Adipocyte (in vitro differentiated cells): Measurements from ENCODE around the gene GNG11.

Source experiments
- DNase-seq: peaks from one replicate; pipeline ENCODE4 v3.0.0-alpha.2; 2015; ENCODE audit warnings: low read depth
- H3K27me3 ChIP-seq: replicated peaks from 2 replicates; pipeline ENCODE4 v1.7.0; 2013; ENCODE audit warnings: mild to moderate bottlenecking, low read length, moderate library complexity; ENCODE audit not compliant: control insufficient read depth, insufficient read depth
- H3K36me3 ChIP-seq: 2 replicates; pipeline ENCODE4 v1.7.0; 2013; ENCODE audit warnings: low read length, mild to moderate bottlenecking, moderate library complexity; ENCODE audit not compliant: control insufficient read depth, insufficient read depth, severe bottlenecking
- H3K4me1 ChIP-seq: 2 replicates; pipeline ENCODE4 v1.7.0; 2013; ENCODE audit warnings: mild to moderate bottlenecking, low read length, moderate library complexity; ENCODE audit not compliant: control insufficient read depth, insufficient read depth
- H3K4me3 ChIP-seq: 2 replicates; pipeline ENCODE4 v1.7.0; 2013; ENCODE audit warnings: mild to moderate bottlenecking, low read length, moderate library complexity
- H3K9ac ChIP-seq: 2 replicates; pipeline ENCODE4 v1.7.0; 2013; ENCODE audit warnings: mild to moderate bottlenecking, low read length, moderate library complexity
- H3K9me3 ChIP-seq: 2 replicates; pipeline ENCODE4 v1.7.0; 2013; ENCODE audit warnings: mild to moderate bottlenecking, low read length, moderate library complexity; ENCODE audit not compliant: control insufficient read depth

Gene GNG11

DNA sequence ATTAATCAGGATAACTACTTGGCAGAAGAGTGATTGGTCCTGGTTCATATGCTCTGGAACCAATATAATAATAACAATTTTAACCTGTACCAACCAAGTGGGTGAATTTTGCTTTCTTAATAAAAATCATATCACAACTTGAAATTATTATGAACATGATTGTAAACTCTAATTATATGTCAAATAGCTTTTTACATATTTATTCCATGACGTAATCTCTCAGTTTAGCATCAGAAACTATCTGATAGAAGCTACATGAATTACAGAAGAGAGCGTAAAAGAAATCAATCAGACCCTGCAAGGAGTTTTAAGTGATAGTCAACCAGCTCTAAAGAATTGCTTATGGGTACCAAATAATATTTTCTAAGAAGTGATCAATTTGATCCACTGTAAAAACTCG, 10.1 kb downstream of the GNG11 start:
- DNase-seq: no peak
- H3K9ac ChIP-seq: no peak overlapping the region
- H3K4me1 ChIP-seq: no peaks in the 10 kb centered on the region
- no peaks in the 10 kb centered on the region for H3K27me3 ChIP-seq
- H3K4me3 ChIP-seq: no peak overlapping the region
- no peaks in the 10 kb centered on the region for H3K9me3 ChIP-seq
- H3K36me3 ChIP-seq: peaks cover 5% of the 10 kb centered on the region

DNA sequence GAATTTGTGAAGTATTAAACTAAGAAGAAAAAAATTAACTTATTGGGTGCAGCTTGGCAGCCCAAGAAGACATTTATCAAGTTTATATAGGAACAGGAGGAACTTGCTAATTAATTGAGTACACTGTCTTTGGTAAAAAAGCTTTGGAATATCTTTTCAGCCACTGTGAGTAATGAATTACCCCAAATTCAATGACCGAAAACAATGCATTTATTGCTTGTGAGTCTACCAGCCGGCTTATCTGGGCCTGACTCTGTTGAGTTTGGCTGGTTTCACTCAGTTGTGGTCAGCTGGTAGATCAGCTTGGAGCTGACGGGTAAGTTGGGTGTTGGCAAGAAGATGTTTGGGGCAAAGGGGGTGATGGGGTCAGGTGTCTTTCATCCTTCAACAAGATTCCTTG, 11.6 kb downstream of the GNG11 start:
- H3K27me3 ChIP-seq: no peaks in the 10 kb centered on the region
- no peak for DNase-seq
- H3K36me3 ChIP-seq: no peaks in the 10 kb centered on the region
- no peaks in the 10 kb centered on the region for H3K4me1 ChIP-seq
- H3K9me3 ChIP-seq: no peaks in the 10 kb centered on the region
- no peak overlapping the region for H3K4me3 ChIP-seq
- no peak overlapping the region for H3K9ac ChIP-seq

DNA sequence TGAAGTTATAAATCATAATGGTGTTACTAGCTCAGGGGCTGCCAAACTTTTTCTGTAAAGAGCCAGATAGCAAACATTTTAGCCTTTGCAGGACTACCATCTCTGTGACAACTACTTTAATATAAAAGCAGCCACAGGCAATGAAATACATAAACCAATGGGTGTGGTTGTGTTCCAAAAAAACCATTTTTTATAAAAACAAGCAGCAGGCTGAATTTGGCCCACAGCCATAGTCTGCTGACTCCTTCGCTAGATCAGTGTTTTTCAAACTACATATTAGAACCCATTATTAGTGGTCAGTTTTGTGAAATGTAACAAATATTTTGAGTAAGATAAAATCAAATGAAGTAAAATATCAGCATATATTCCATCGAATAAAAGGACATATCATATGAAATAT, 13.6 kb downstream of the GNG11 start:
- H3K27me3 ChIP-seq: no peaks in the 10 kb centered on the region
- H3K4me3 ChIP-seq: no peak overlapping the region
- no peaks in the 10 kb centered on the region for H3K36me3 ChIP-seq
- peak; percentile 23 for DNase-seq
- no peaks in the 10 kb centered on the region for H3K9me3 ChIP-seq
- H3K9ac ChIP-seq: no peak overlapping the region
- no peaks in the 10 kb centered on the region for H3K4me1 ChIP-seq

DNA sequence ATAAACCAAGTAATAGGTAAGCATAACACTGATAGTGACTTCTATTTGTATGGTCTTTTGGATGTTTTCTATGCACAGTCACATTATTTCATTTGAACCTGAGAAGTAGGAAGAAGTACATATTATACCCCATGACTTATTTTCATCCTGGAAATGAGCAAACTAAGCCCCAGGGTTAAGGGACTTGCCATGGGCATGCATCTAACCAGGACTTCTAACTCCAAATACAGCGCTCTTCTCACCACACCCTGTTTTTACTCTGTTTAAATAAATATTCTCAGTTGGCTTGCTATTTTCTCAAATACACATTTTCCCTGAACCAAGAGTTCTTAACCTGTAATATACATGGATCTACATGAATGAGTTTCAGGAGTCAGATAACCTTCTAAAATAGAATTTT, 16.3 kb downstream of the GNG11 start:
- Histone ChIP-seq H3K9ac (no peak overlapping the region), H3K27me3 (no peaks in the 10 kb centered on the region), H3K9me3 (no peaks in the 10 kb centered on the region), H3K36me3 (no peaks in the 10 kb centered on the region), H3K4me1 (no peaks in the 10 kb centered on the region), H3K4me3 (no peak overlapping the region)
- DNase-seq: no peak

DNA sequence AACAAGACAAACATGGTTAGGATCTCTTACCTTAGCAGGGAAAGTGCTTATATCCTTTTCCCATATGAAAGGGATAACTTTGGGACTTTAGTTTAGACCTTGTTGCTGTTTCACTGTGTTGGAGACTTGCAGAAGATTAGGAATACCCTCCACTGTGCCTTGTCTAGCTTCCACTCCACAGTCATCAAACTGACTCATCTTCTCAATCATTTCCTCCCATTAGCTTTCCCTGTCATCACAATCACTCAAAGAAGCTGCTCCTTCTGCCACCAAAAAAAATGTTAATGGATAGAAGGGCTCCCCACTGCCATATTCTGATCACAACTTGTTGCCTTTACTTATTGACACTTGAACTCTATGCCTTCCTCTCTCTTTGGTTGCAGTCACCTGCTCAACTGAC, 16.8 kb downstream of the GNG11 start:
- no peaks in the 10 kb centered on the region for H3K9me3 ChIP-seq
- DNase-seq: no peak
- no peak overlapping the region for H3K9ac ChIP-seq
- H3K36me3 ChIP-seq: no peaks in the 10 kb centered on the region
- no peaks in the 10 kb centered on the region for H3K27me3 ChIP-seq
- no peak overlapping the region for H3K4me3 ChIP-seq
- no peaks in the 10 kb centered on the region for H3K4me1 ChIP-seq

DNA sequence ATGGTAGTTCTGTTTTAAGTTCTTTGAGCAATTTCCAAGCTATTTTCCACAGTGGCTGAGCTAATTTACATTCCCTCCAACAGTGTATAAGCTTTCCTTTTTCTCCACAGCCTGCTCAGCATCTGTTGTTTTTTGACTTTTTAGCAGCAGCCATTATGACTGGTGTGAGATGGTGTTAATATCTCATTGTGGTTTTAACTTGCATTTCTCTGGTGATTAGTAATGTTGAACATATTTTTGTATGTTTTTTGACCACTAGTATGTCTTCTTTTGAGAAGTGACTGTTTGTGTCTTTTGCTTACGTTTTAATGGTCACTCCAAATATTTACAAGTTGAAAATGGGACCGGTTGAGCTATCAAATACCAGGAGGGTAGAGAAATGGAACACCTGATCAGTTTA, 20.4 kb downstream of the GNG11 start:
- no peak for DNase-seq
- Histone ChIP-seq H3K36me3 (no peaks in the 10 kb centered on the region), H3K9ac (no peak overlapping the region)

DNA sequence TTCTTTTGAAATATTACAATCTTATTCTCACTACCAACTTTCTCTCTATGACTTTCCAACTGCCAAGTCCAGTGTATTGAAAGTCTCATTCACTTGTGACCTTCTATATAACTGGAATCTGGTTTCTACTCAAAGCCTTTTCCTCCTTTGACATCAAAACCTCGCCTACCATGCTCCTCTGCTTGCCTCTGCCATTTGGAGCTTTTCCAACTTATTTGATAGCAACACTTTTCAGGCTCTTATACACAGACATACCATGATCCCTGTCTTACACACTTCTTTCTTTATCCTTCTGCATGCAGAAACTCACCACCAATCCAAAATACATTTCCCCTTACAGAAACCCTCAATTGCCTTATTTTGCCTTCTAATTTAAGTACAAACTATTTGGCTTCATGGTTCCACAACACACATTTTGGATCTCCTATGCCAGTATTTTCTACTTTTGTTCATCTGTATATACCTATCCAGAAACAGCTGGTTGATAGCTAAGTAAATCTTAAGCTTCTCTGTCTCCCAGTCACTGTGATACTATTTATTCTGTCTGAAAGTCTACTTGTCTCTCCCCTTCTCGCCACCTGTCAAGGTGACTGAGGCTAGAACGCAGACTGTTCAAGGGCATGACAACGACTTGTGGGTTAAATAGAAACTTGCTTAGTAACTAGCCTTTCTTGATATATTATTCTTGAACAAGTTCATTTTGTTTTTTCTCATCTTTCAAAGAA, 22.4 kb downstream of the GNG11 start:
- no peaks in the 10 kb centered on the region for H3K36me3 ChIP-seq
- no peak overlapping the region for H3K4me3 ChIP-seq
- H3K9ac ChIP-seq: no peak overlapping the region
- peaks cover 9% of the 10 kb centered on the region for H3K4me1 ChIP-seq
- H3K9me3 ChIP-seq: no peaks in the 10 kb centered on the region
- DNase-seq: no peak
- no peaks in the 10 kb centered on the region for H3K27me3 ChIP-seq

More for the DNA sequence above, 20.4 kb downstream of the GNG11 start:
- Histone ChIP-seq H3K9me3 (no peaks in the 10 kb centered on the region), H3K27me3 (no peaks in the 10 kb centered on the region), H3K4me3 (no peak overlapping the region), H3K4me1 (no peaks in the 10 kb centered on the region)

DNA sequence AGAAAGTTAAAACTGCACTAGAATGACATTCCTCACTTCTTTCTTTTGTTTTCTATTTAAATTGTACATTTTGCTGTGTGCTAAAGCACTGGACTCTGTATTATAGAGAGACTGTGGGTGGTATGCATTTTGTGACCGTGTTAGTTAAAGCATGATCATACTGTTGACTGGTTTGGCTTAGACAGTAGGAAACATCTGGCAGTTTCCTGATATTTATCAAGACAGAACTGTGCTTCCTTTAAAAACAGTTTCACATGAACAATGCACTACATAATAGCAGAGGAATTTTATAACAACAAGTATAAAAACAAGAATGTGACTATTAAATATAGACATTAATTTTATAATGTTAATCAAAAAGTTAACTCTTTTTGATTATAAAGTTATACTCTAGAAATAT, 23.1 kb downstream of the GNG11 start:
- H3K36me3 ChIP-seq: no peaks in the 10 kb centered on the region
- peaks cover 16% of the 10 kb centered on the region for H3K4me1 ChIP-seq
- no peaks in the 10 kb centered on the region for H3K9me3 ChIP-seq
- DNase-seq: peak; percentile 37
- H3K9ac ChIP-seq: no peak overlapping the region
- no peak overlapping the region for H3K4me3 ChIP-seq
- no peaks in the 10 kb centered on the region for H3K27me3 ChIP-seq

DNA sequence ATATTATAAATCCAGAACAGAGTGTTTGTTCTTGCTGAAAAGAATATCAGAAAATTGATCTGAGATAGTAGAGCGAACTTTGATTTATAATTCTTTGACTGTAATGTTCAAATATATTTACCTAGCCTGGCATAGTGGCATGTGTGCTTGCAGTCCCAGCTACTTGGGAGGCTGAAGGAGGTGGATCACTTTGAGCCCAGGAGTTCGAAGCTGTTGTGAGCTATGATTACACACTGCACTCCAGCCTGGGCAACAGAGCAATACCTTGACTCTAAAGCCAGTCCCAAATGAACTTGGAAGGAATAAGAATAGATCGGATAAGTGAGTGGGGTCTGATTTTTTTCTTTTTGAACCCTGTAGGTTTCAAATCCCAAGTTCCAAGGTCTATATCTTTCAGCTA, 23.5 kb downstream of the GNG11 start:
- no peak overlapping the region for H3K9ac ChIP-seq
- H3K36me3 ChIP-seq: no peaks in the 10 kb centered on the region
- H3K4me3 ChIP-seq: no peak overlapping the region
- no peaks in the 10 kb centered on the region for H3K27me3 ChIP-seq
- H3K4me1 ChIP-seq: peaks cover 17% of the 10 kb centered on the region
- DNase-seq: no peak
- H3K9me3 ChIP-seq: no peaks in the 10 kb centered on the region

DNA sequence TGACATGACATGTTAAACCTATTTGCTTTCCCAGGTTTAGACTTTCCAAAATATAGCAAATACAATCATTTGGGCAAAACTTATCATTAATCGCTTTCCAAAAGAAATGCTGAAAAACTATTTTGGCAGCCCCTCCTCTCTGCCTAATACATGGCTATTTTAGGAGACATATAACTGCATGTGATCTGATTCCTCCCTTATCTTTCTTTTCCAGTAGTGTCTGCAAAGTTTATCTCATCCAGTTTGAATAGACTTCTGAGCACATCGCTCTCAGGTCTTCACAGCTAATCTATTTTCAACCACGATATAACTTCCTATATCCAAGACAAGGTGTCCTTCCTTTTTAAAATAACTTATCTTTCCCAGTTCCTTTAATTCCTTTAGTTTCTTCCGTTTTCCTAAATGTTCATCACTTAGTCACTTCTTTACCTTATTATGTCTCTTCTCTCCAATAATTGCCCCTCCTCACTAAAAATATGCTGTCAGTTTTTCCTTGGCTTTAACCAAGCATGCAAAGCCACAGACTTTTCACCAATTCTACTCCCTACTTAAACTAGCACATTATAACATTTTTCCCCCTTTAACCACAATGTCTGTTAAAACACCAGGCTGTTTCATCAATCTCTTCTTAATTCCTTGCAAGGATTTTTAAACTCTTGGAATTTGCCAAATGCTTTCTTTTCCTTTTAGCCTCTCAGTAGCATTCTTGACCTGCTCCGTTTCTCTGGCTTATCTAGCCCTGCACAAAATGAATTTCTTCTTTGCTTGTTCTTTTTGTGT, 24.4 kb downstream of the GNG11 start:
- H3K9ac ChIP-seq: no peak overlapping the region
- no peak overlapping the region for H3K4me3 ChIP-seq
- DNase-seq: no peak
- no peaks in the 10 kb centered on the region for H3K36me3 ChIP-seq
- no peaks in the 10 kb centered on the region for H3K27me3 ChIP-seq
- H3K9me3 ChIP-seq: no peaks in the 10 kb centered on the region
- H3K4me1 ChIP-seq: peaks cover 17% of the 10 kb centered on the region

DNA sequence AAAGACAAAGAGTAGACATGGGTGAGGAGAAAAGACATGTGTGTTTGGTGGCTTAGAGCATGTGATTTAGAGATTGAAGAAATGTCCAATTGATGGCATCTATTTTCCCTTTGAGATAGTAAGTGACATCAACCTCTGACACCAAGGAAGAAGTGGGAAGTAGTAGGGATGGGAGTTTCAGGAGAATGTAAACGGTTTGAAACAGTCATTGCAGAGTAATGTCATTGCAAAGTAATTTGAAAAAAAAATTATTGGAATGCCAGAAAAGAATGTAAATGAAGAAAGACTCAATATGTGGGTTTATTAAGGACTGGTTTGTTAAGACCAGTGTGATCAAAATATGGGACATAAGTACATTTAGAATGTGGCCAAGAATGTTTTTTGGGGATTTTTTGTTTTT, 26.6 kb downstream of the GNG11 start:
- H3K4me1 ChIP-seq: peaks cover 17% of the 10 kb centered on the region
- H3K9me3 ChIP-seq: no peaks in the 10 kb centered on the region
- H3K9ac ChIP-seq: no peak overlapping the region
- no peak overlapping the region for H3K4me3 ChIP-seq
- DNase-seq: peak; percentile 44
- no peaks in the 10 kb centered on the region for H3K27me3 ChIP-seq
- no peaks in the 10 kb centered on the region for H3K36me3 ChIP-seq
